Bone marrow (tissue), 2 donors: ENCODE measurements around the gene TPM4.

Experiments used
- DNase-seq, 2 donors: peaks; one replicate each; lab custom pipeline; 2025; lab: John Stamatoyannopoulos, UW

TPM4 gene

GRCh38 chr19:16127776-16128371, 51.6 kb downstream of the TPM4 start:
- DNase-seq, result no peak

GRCh38 chr19:16131648-16132047, 55.4 kb downstream of the TPM4 start:
- DNase-seq, result no peak

DNA sequence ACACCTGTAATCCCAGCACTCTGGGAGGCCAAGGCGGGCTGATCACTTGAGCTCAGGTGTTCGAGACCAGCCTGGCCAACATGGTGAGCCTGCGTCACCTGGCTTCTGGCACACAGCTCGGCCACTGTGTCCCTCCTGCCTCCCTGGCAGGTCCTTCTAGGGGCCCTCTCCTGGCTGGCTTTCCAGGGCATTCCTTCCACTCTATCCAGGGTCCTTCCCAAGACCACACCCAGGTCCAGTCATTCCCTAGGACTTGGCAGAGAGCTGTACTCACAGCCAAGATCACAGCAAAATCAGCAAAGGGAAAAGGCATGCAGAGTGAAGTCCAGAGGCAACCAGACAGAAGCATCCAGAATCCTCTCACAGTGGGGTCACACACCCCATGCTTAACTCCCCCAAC, 57.5 kb downstream of the TPM4 start:
- DNase-seq, result no peak

DNA sequence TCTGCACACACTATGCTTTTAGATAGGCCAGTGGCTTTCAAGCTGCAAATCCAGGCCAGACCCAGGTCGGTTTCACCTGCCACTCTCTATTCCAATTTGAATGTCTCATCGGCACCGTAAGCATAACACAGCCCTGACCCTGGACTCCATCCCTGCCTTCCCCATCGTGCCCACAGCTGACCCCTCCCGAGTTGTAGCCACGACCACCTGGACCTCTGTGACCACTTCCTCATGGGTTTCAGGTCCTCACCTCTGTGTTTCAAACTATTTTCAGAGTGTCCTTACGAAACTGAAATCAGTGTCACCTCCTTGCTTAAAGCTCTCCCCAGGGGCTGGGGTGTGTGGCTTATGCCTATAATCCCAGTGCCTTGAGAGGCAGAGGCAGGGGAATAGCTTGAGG, 58.2 kb downstream of the TPM4 start:
- no peak for DNase-seq

GRCh38 chr19:16135430-16136127, 59.3 kb downstream of the TPM4 start:
- no peak for DNase-seq

DNA sequence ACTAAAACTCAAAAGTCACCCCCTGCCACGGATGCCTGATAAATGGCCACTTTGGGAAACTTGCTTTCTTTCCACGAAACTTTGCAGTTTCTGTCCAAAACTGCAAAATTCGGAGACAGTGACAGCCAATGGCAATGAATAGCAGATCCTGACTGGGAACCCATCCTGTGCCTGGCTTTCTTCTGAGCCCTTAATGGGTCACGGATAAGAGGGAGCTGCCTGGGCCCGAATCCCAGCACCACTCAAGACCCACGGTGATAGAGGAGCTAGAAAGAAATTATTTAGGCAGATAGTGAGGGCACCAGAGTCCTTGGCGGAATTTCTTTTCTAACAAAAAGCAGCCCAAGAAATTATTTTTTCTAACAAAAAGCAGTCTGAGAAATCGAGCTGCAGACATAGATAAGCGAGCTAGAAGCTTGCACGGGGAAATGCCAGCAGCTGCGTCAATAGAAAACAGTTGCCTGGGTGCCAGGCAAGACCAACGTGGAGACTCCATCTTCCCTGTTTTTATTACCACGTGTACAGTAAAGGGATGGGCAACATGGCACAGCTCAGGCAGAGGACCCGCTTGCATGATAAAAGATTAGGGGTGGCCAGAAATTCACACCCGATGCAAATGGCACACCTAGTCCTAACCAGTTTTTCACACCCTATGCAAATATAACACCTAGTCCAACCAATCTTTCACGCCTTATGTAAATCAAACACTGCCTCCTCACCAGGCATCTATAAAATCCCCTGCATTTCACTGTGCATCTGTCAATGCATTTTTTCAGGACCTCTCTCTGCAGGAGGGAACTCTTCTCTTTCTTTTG, 60.1 kb downstream of the TPM4 start:
- no peak for DNase-seq

DNA sequence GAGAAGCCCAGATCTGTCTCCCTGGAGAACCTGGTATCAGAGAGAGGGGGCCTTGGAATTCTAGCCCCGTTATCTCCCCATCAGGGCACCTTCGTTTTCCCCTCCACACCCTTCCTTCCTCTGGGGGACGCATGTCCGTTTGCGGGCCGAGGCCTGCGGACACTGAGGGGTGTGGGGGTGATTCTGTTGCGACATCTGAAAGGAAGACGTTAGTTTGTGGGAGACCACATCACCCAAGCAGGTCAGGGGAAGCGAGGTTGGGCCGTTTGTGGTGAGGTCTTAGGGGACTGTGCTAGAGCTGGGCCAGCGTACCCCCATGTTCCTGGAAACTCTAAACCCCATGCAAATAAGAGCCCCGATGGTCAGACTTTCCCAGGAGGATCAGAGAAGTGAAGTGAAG, 63.5 kb downstream of the TPM4 start:
- peak in 1 of 2 donors; percentile 49 for DNase-seq

DNA sequence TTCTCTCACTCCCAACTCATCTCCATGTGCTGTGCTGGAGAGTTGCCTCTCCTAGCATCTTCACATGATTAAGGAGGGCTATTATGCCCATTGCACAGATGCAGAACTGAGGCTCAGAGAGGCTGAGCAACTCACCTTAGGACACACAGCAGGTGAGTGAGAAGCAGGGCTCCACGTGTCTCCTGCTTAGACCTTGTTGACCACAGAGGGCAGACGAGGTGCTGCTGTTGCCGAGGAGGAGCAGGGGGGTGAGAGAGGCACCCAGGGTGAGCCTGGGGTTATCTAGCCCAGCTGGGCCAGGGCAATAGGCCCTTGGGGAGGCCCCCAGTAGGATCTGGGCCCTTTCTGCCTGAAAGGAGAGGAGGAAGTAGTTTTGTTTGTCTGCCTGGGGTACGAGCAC, 64.7 kb downstream of the TPM4 start:
- DNase-seq, result no peak

- no peak for DNase-seq
These were observed 65.8 kb downstream of the TPM4 start for GRCh38 chr19:16142032-16142580.

GRCh38 chr19:16143399-16144215, 67.3 kb downstream of the TPM4 start, which contains the start of gene HSH2D:
TSS of gene HSH2D (plus strand) at chr19:16143685. CDS start at chr19:16148751, 5,066 bp downstream.
- peak in 1 of 2 donors; percentile 30 for DNase-seq

DNA sequence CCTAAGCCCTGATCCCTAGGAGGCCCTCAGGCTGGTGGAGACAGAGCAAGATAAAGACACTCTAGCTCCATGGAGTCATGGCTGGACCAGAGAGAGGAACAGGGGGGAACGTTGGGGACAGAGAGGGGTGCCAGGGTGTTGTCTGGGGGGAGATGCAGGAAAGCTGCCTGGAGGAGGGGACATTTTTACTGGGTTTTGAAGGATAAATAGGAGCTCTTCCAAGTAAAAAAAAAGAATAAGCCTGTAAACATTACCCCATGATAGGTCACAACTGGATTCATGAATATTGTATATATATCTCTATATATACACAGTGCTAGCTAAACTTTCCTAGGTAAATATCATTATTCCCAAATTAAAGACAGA, 67.9 kb downstream of the TPM4 start:
- no peak for DNase-seq

GRCh38 chr19:16146112-16146511, 69.8 kb downstream of the TPM4 start:
- DNase-seq, result no peak

GRCh38 chr19:16148443-16149229, 72.3 kb downstream of the TPM4 start:
- DNase-seq, result no peak
